H1 (cell line): ENCODE measurements around the gene RADIL. TPM values are rescaled to one million over a fixed set of nuclear protein-coding genes. Genes with fewer than 3 reads are reported as not detected.

Source experiments
- CTCF ChIA-PET: fragments of 300-600 bp; sonication (Branson Sonifier 250); formaldehyde crosslinking; loops from one replicate; lab custom pipeline; 2021; ENCODE audit not compliant: partially characterized antibody; lab: Charles Lee
- POLR2A ChIA-PET: fragments of 300-600 bp; sonication (Branson Sonifier 250); formaldehyde crosslinking; loops from one replicate; lab custom pipeline; 2021; ENCODE audit warnings: inconsistent platforms; ENCODE audit not compliant: partially characterized antibody; lab: Charles Lee
- DNase-seq, 2 experiments: peaks; one replicate each; pipeline versions ENCODE4 v3.0.0 to v3.0.0-alpha.2; 2010 to 2022; ENCODE audit warnings: low spot score in 2 of 2, low read depth in 1 of 2, mixed read lengths in 1 of 2
- FAIRE-seq: peaks from 2 replicates; lab custom pipeline; 2011; peaks lifted over from hg19 to GRCh38; lab: Jason Lieb, UNC
- H2AFZ ChIP-seq: 2 replicates; pipeline ENCODE4 v1.8.1; 2012; ENCODE audit warnings: low read length, inconsistent platforms
- H2AK5ac ChIP-seq: 2 replicates; pipeline ENCODE4 v1.6.1; 2013; ENCODE audit warnings: low read depth, low read length
- H2BK120ac ChIP-seq: replicated peaks from 2 replicates; pipeline ENCODE3; 2013; ENCODE audit warnings: low read depth, low read length, inconsistent platforms
- H2BK12ac ChIP-seq: 2 replicates; pipeline ENCODE4 v1.6.1; 2013; ENCODE audit warnings: low read depth, low read length
- H2BK15ac ChIP-seq: 2 replicates; pipeline ENCODE4 v1.6.1; 2013; ENCODE audit warnings: low read length
- H2BK20ac ChIP-seq: 2 replicates; pipeline ENCODE4 v1.6.1; 2013; ENCODE audit warnings: low read length
- H2BK5ac ChIP-seq: 2 replicates; pipeline ENCODE4 v1.6.1; 2013; ENCODE audit warnings: low read depth, low read length
- H3K14ac ChIP-seq: 2 replicates; pipeline ENCODE4 v1.6.1; 2013; ENCODE audit warnings: inconsistent platforms; ENCODE audit not compliant: insufficient read length
- H3K18ac ChIP-seq: 2 replicates; pipeline ENCODE4 v1.6.1; 2013; ENCODE audit warnings: low read length; ENCODE audit errors: extremely low read depth
- H3K23ac ChIP-seq: 2 replicates; pipeline ENCODE4 v1.6.1; 2013; ENCODE audit warnings: inconsistent platforms; ENCODE audit not compliant: insufficient read length
- H3K23me2 ChIP-seq: 2 replicates; pipeline ENCODE4 v1.6.1; 2013; ENCODE audit warnings: low read depth, low read length
- H3K27ac ChIP-seq: 2 replicates; pipeline ENCODE4 v1.6.1; 2011; ENCODE audit warnings: low read depth, low read length, inconsistent platforms
- H3K27me3 ChIP-seq, 4 experiments: replicated peaks in 1 of 4; 1 replicate in 1 of 4; 2 replicates in 3 of 4; pipeline versions ENCODE4 v1.6.1 to v1.8.1; 2011 to 2013; ENCODE audit warnings: low read length in 3 of 4, mild to moderate bottlenecking in 3 of 4, inconsistent platforms in 2 of 4, mixed read lengths in 2 of 4, moderate library complexity in 1 of 4; ENCODE audit not compliant: control insufficient read depth in 3 of 4, insufficient read depth in 3 of 4; ENCODE audit errors: extremely low read depth in 1 of 4
- H3K36me3 ChIP-seq, 4 experiments: 2 replicates each; pipeline versions ENCODE4 v1.6.1 to v1.8.1; 2011 to 2013; ENCODE audit warnings: mild to moderate bottlenecking in 4 of 4, low read length in 3 of 4, moderate library complexity in 2 of 4, control low read depth in 1 of 4, inconsistent platforms in 1 of 4; ENCODE audit not compliant: insufficient read depth in 4 of 4, control insufficient read depth in 2 of 4
- H3K4ac ChIP-seq: replicated peaks from 2 replicates; pipeline ENCODE3; 2013; ENCODE audit warnings: low read length, low read depth, mixed read lengths, inconsistent platforms; ENCODE audit not compliant: insufficient read length
- H3K4me1 ChIP-seq, 4 experiments: replicated peaks in 1 of 4; 1 replicate in 1 of 4; 2 replicates in 3 of 4; pipeline versions ENCODE4 v1.6.1 to v1.8.1; 2011 to 2013; ENCODE audit warnings: low read length in 3 of 4, inconsistent platforms in 2 of 4, mixed read lengths in 1 of 4; ENCODE audit not compliant: insufficient read depth in 4 of 4, control insufficient read depth in 3 of 4
- H3K4me2 ChIP-seq, 2 experiments: 2 replicates each; pipeline versions ENCODE4 v1.6.1 to v1.8.1; 2011 to 2013; ENCODE audit warnings: low read depth in 2 of 2, low read length in 2 of 2, control low read depth in 1 of 2, inconsistent platforms in 1 of 2, mild to moderate bottlenecking in 1 of 2; ENCODE audit not compliant: insufficient read depth in 1 of 2
- H3K4me3 ChIP-seq, 4 experiments: fragments of 200-600, 300-600 bp in 1 of 4; sonication (generic), shearing (Covaris generic), sonication (Bioruptor Twin) in 1 of 4; 2 replicates each; pipeline versions ENCODE4 v1.5.1 to v1.8.1; 2011 to 2016; ENCODE audit warnings: low read length in 4 of 4, low read depth in 3 of 4, control low read depth in 2 of 4, inconsistent platforms in 2 of 4, mild to moderate bottlenecking in 2 of 4, mixed read lengths in 1 of 4, moderate library complexity in 1 of 4; ENCODE audit not compliant: insufficient read depth in 2 of 4; ENCODE audit errors: extremely low read depth in 1 of 4
- H3K56ac ChIP-seq: replicated peaks from 2 replicates; pipeline ENCODE3; 2013; ENCODE audit warnings: low read depth, mild to moderate bottlenecking, mixed read lengths, low read length, inconsistent platforms; ENCODE audit not compliant: insufficient read length
- H3K79me1 ChIP-seq: 2 replicates; pipeline ENCODE4 v1.6.1; 2013; ENCODE audit warnings: low read depth, low read length, control low read depth
- H3K79me2 ChIP-seq, 2 experiments: 2 replicates each; pipeline versions ENCODE4 v1.6.1 to v1.8.1; 2012 to 2013; ENCODE audit warnings: low read length in 2 of 2, mild to moderate bottlenecking in 2 of 2, inconsistent platforms in 1 of 2; ENCODE audit not compliant: insufficient read depth in 2 of 2, control insufficient read depth in 1 of 2
- H3K9ac ChIP-seq, 4 experiments: replicated peaks in 1 of 4; 1 replicate in 1 of 4; 2 replicates in 3 of 4; pipeline versions ENCODE4 v1.6.1 to v1.8.1; 2011 to 2013; ENCODE audit warnings: low read depth in 3 of 4, low read length in 3 of 4, control low read depth in 2 of 4, mild to moderate bottlenecking in 2 of 4, moderate library complexity in 2 of 4, inconsistent platforms in 1 of 4; ENCODE audit errors: extremely low read depth in 1 of 4
- H3K9me3 ChIP-seq, 2 experiments: 2 replicates each; pipeline versions ENCODE4 v1.6.1 to v1.8.1; 2012 to 2013; ENCODE audit warnings: mild to moderate bottlenecking in 2 of 2, moderate library complexity in 2 of 2, control low read depth in 1 of 2, inconsistent platforms in 1 of 2, low read depth in 1 of 2, low read length in 1 of 2, mixed read lengths in 1 of 2; ENCODE audit not compliant: insufficient read depth in 2 of 2
- H4K20me1 ChIP-seq, 2 experiments: replicated peaks in 1 of 2; 2 replicates each; pipeline versions ENCODE3 to v1.8.1; 2011 to 2013; ENCODE audit warnings: inconsistent platforms in 2 of 2, low read length in 2 of 2, mild to moderate bottlenecking in 1 of 2; ENCODE audit not compliant: insufficient read depth in 2 of 2, control insufficient read depth in 1 of 2
- H4K5ac ChIP-seq: 2 replicates; pipeline ENCODE4 v1.6.1; 2013; ENCODE audit warnings: low read length, low read depth, mixed read lengths, inconsistent platforms; ENCODE audit not compliant: insufficient read length
- H4K8ac ChIP-seq: 2 replicates; pipeline ENCODE4 v1.8.0; 2013; ENCODE audit warnings: mild to moderate bottlenecking, moderate library complexity, low read length, inconsistent platforms; ENCODE audit not compliant: insufficient read depth; ENCODE audit errors: extremely low read depth
- H4K91ac ChIP-seq: replicated peaks from 2 replicates; pipeline ENCODE3; 2013; ENCODE audit warnings: low read length, mixed read lengths, inconsistent platforms; ENCODE audit not compliant: insufficient read length
- ASH2L ChIP-seq: fragments of 200-600, 300-600 bp; sonication (generic); IDR thresholded peaks from one replicate; pipeline ENCODE4 v1.7.1; 2017; ENCODE audit warnings: low read length
- BRCA1 ChIP-seq: IDR thresholded peaks from 2 replicates; pipeline ENCODE4 v1.6.1; 2012; ENCODE audit warnings: low read depth, low read length, improper control_type of control experiment
- SIRT6 ChIP-seq: IDR thresholded peaks from one replicate; pipeline ENCODE4 v1.7.1; 2012; ENCODE audit warnings: low read length, inconsistent platforms
- SIX5 ChIP-seq: IDR thresholded peaks from 2 replicates; pipeline ENCODE4 v1.6.1; 2011; ENCODE audit warnings: mild to moderate bottlenecking, low read depth, low read length
- ZNF274 ChIP-seq: IDR thresholded peaks from 2 replicates; pipeline ENCODE4 v1.7.0; 2012; ENCODE audit warnings: low read length, borderline replicate concordance; ENCODE audit errors: extremely low read depth
- WGBS, 2 experiments: shearing (Covaris generic) in 1 of 2; methylation state at CpG; one replicate each; pipeline versions ENCODE4 v1.1.6 to v1.1.7; 2013 to 2015; ENCODE audit warnings: low lambda C conversion rate in 2 of 2, mixed read lengths in 2 of 2, inconsistent platforms in 1 of 2, low coverage in 1 of 2, missing lambda C conversion rate in 1 of 2; ENCODE audit not compliant: insufficient replicate concordance in 2 of 2, insufficient coverage in 1 of 2, insufficient read length in 1 of 2; ENCODE audit errors: extremely low coverage in 1 of 2, missing lambda C conversion rate in 1 of 2; 5-methylcytosine and 5-hydroxymethylcytosine counted together
- polyA plus RNA-seq, 7 experiments: library from polyadenylated mRNA; depleted of rRNA in 3 of 7; stranded (reverse) in 5 of 7; unstranded in 2 of 7; fragments of >200 nt in 5 of 7; fragments of 200-250 nt in 2 of 7; gene quantifications; 1 replicate in 5 of 7; 2 replicates in 1 of 7; 4 replicates in 1 of 7; pipeline versions ENCODE4 v1.2.1 to v1.2.3, GENCODE V29; 2011 to 2013; ENCODE audit warnings: missing spikeins in 2 of 7, mixed read lengths in 2 of 7
- total RNA-seq: library from RNA; stranded (reverse); fragmentation: NEBNext Ultra II Directional; extraction: Animal tissue kit (Norgen Biotek cat#: 25700); gene quantifications from 2 replicates; pipeline ENCODE4 v1.2.1, GENCODE V29; 2021
- TF ChIP-seq, protein P1 (sequence below), 3 experiments: IDR thresholded peaks; 1 replicate in 2 of 3; 2 replicates in 1 of 3; pipeline versions ENCODE4 v1.5.1 to v1.6.1; 2011; ENCODE audit warnings: low read length in 3 of 3, mild to moderate bottlenecking in 3 of 3, inconsistent platforms in 2 of 3, low read depth in 1 of 3, moderate library complexity in 1 of 3; ENCODE audit not compliant: insufficient read depth in 1 of 3; ENCODE audit errors: control extremely low read depth in 1 of 3

RADIL gene
- total and polyA plus RNA-seq, 2 of the 8 experiments (the other 6 are each of a cell fraction or from before 2014, with no cell fraction given), result 5.0 to 5.4 TPM

DNA sequence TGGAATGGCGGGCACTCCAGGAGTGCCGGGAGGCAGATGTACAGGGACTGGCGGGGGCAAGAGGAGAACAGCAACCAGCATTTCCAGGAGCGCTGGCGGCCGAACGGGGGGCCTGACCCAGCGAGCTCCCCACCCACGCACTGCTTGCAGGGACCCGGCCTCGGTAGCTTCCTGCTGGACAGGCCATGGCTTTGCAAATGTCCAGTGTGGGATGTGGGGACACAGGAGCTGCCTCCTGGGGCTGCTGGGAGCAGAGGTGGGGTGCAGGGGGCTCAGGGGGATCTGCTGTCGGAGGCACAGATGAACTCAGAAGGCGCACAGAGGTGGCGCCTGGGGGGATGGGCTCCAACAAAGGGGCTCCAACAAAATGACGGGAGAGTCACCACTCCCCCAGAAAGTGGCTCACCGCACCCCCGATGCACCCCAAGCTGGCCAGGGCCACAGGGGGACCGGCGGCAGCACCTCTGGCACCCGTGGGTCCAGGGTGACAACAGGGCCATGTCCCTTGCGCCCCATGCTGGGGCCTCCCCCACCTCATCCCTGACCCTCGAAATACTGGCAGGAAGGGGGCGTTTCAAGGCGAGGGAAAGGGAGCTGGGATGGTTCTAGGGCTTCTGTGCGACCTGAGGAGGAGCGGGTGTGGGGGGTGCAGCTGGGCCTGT lies 67.0 kb downstream of the RADIL start:
- Histone ChIP-seq H2BK20ac (no peak overlapping the region), H3K79me2 (no peaks in the 10 kb centered on the region), H3K4ac (no peak overlapping the region), H2BK15ac (no peak overlapping the region), H2BK5ac (no peak overlapping the region), H3K23ac (no peak overlapping the region), H3K27me3 (no peaks in the 10 kb centered on the region), H4K20me1 (peaks cover 0 to 2% of the 10 kb centered on the region in 2 experiments), H3K79me1 (no peaks in the 10 kb centered on the region), H4K8ac (no peak overlapping the region), H2BK12ac (no peak overlapping the region), H3K4me3 (no peak overlapping the region), H3K9ac (no peak overlapping the region), H3K4me2 (no peak overlapping the region), H3K56ac (no peak overlapping the region), H4K91ac (no peak overlapping the region), H3K14ac (no peak overlapping the region), H3K23me2 (no peaks in the 10 kb centered on the region), H3K9me3 (no peaks in the 10 kb centered on the region), H2AFZ (no peak overlapping the region), H3K36me3 (no peaks in the 10 kb centered on the region), H2BK120ac (no peak overlapping the region), H3K4me1 (no peaks in the 10 kb centered on the region), H2AK5ac (no peak overlapping the region), H3K27ac (no peak overlapping the region), H3K18ac (no peak overlapping the region), H4K5ac (no peak overlapping the region)
- POLR2A ChIA-PET, result interaction anchor here (0.8 to 1.3 kb wide), 4 partner anchors 10 to 45 kb away, joined by 3 to 5 read pairs (median 4); partner anchors contain the start of gene PAPOLB
- WGBS, 2 experiments, result 94% methylated on average over 25 of the region's 26 CpGs; no CpG with 5 or more reads in 1 of the 2 experiments
- no peak for FAIRE-seq
- TF ChIP-seq SIRT6 (no peak), ASH2L (no peak), ZNF274 (no peak), SIX5 (no peak), BRCA1 (no peak)
- TF ChIP-seq, protein P1, sequence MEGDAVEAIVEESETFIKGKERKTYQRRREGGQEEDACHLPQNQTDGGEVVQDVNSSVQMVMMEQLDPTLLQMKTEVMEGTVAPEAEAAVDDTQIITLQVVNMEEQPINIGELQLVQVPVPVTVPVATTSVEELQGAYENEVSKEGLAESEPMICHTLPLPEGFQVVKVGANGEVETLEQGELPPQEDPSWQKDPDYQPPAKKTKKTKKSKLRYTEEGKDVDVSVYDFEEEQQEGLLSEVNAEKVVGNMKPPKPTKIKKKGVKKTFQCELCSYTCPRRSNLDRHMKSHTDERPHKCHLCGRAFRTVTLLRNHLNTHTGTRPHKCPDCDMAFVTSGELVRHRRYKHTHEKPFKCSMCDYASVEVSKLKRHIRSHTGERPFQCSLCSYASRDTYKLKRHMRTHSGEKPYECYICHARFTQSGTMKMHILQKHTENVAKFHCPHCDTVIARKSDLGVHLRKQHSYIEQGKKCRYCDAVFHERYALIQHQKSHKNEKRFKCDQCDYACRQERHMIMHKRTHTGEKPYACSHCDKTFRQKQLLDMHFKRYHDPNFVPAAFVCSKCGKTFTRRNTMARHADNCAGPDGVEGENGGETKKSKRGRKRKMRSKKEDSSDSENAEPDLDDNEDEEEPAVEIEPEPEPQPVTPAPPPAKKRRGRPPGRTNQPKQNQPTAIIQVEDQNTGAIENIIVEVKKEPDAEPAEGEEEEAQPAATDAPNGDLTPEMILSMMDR (IDR thresholded peaks at IDR 0.05; ENCODE audit: control extremely low read depth in 1 of 3, insufficient read depth in 1 of 3, low read depth in 1 of 3, low read length in 3 of 3), result no peak
- no peak for DNase-seq
- CTCF ChIA-PET, result interaction anchor here (0.6 to 4.8 kb wide), 14 partner anchors 11 to 272 kb away, joined by 3 to 59 read pairs (median 4); no protein-coding TSS in a partner anchor
